MG63 (cell line): ENCODE data around the gene EIF1. TPM values are rescaled to one million over a fixed set of nuclear protein-coding genes. Genes with fewer than 3 reads are reported as not detected.

Source experiments
- DNase-seq: peaks from one replicate; pipeline ENCODE4 v3.0.0-alpha.2; 2020
- H3K27me3 ChIP-seq: fragments of 250-450 bp; sonication (Bioruptor Pico); 2 replicates; pipeline ENCODE4 v1.5.1; 2020; ENCODE audit warnings: mild to moderate bottlenecking, moderate library complexity
- H3K36me3 ChIP-seq: fragments of 250-450 bp; sonication (Bioruptor Pico); 2 replicates; pipeline ENCODE4 v1.5.1; 2020; ENCODE audit warnings: mild to moderate bottlenecking, moderate library complexity
- H3K4me3 ChIP-seq: fragments of 250-450 bp; sonication (Bioruptor Pico); 2 replicates; pipeline ENCODE4 v1.5.1; 2020; ENCODE audit warnings: mild to moderate bottlenecking, moderate library complexity
- H3K9me3 ChIP-seq: fragments of 250-450 bp; sonication (Bioruptor Pico); 2 replicates; pipeline ENCODE4 v1.5.1; 2020; ENCODE audit warnings: mild to moderate bottlenecking, moderate library complexity
- total RNA-seq: library from RNA; depleted of rRNA; stranded (reverse); fragments of >200 nt; shearing (Covaris generic); gene quantifications from 2 replicates; pipeline ENCODE4 v1.2.3, GENCODE V29; 2014; ENCODE audit warnings: low replicate concordance

Gene EIF1
- total RNA-seq, 1 experiment from 2014 or later, result 42.2 TPM

- Histone ChIP-seq H3K9me3 (no peaks in the 10 kb centered on the region), H3K4me3 (no peak within 1 kb of the TSS), H3K36me3 (no peaks in the 10 kb centered on the region), H3K27me3 (no peaks in the 10 kb centered on the region)
- no peak for DNase-seq
Observed at GRCh38 chr17:41711669-41712400, 23.1 kb downstream of the EIF1 start, which contains the start of gene GAST. Gene GAST (plus strand): TSS chr17:41712331. CDS start chr17:41715437, 3,106 bp downstream.

- Histone ChIP-seq H3K27me3 (no peaks in the 10 kb centered on the region), H3K4me3 (no peak overlapping the region), H3K9me3 (no peaks in the 10 kb centered on the region), H3K36me3 (no peaks in the 10 kb centered on the region)
- no peak for DNase-seq
Observed at GRCh38 chr17:41717408-41718286, 29.0 kb downstream of the EIF1 start.

- Histone ChIP-seq H3K4me3 (no peak overlapping the region), H3K27me3 (no peaks in the 10 kb centered on the region), H3K9me3 (no peaks in the 10 kb centered on the region), H3K36me3 (no peaks in the 10 kb centered on the region)
- DNase-seq, result no peak
Observed at GRCh38 chr17:41718287-41718645, 29.6 kb downstream of the EIF1 start.

GRCh38 chr17:41722231-41722630 is 33.5 kb downstream of the EIF1 start:
- Histone ChIP-seq H3K4me3 (no peak overlapping the region), H3K9me3 (no peaks in the 10 kb centered on the region), H3K36me3 (no peaks in the 10 kb centered on the region), H3K27me3 (no peaks in the 10 kb centered on the region)
- DNase-seq, result no peak

- H3K4me3 ChIP-seq, result no peak overlapping the region
- no peak for DNase-seq
- H3K36me3 ChIP-seq, result no peaks in the 10 kb centered on the region
- no peaks in the 10 kb centered on the region for H3K27me3 ChIP-seq
- no peaks in the 10 kb centered on the region for H3K9me3 ChIP-seq
Observed at GRCh38 chr17:41723801-41724475, 35.3 kb downstream of the EIF1 start.

- no peaks in the 10 kb centered on the region for H3K9me3 ChIP-seq
- no peaks in the 10 kb centered on the region for H3K27me3 ChIP-seq
- no peaks in the 10 kb centered on the region for H3K36me3 ChIP-seq
- no peak overlapping the region for H3K4me3 ChIP-seq
- no peak for DNase-seq
Observed at GRCh38 chr17:41724476-41725050, 35.9 kb downstream of the EIF1 start.

- DNase-seq, result no peak
- no peaks in the 10 kb centered on the region for H3K36me3 ChIP-seq
- H3K4me3 ChIP-seq, result no peak overlapping the region
Observed at GRCh38 chr17:41725134-41725533, 36.4 kb downstream of the EIF1 start.

GRCh38 chr17:41728056-41728455 is 39.4 kb downstream of the EIF1 start:
- no peaks in the 10 kb centered on the region for H3K36me3 ChIP-seq
- no peak overlapping the region for H3K4me3 ChIP-seq
- no peaks in the 10 kb centered on the region for H3K9me3 ChIP-seq
- DNase-seq, result no peak
- H3K27me3 ChIP-seq, result peaks cover 23% of the 10 kb centered on the region

More at GRCh38 chr17:41725134-41725533, 36.4 kb downstream of the EIF1 start:
- no peaks in the 10 kb centered on the region for H3K9me3 ChIP-seq
- H3K27me3 ChIP-seq, result peaks cover under 1% of the 10 kb centered on the region; the same call in 1 of the 2 replicates

GRCh38 chr17:41730479-41730878 is 41.8 kb downstream of the EIF1 start:
- peaks cover 45% of the 10 kb centered on the region for H3K27me3 ChIP-seq
- DNase-seq, result no peak
- H3K36me3 ChIP-seq, result no peaks in the 10 kb centered on the region
- H3K4me3 ChIP-seq, result no peak overlapping the region
- no peaks in the 10 kb centered on the region for H3K9me3 ChIP-seq

- H3K4me3 ChIP-seq, result no peak overlapping the region
- peaks cover 58% of the 10 kb centered on the region for H3K27me3 ChIP-seq
- no peak for DNase-seq
- no peaks in the 10 kb centered on the region for H3K9me3 ChIP-seq
- H3K36me3 ChIP-seq, result no peaks in the 10 kb centered on the region
Observed at GRCh38 chr17:41731836-41732235, 43.2 kb downstream of the EIF1 start.

- Histone ChIP-seq H3K36me3 (no peaks in the 10 kb centered on the region), H3K9me3 (no peaks in the 10 kb centered on the region), H3K27me3 (peaks cover 69% of the 10 kb centered on the region), H3K4me3 (no peak overlapping the region)
- no peak for DNase-seq
Observed at GRCh38 chr17:41733348-41734138, 44.9 kb downstream of the EIF1 start.

GRCh38 chr17:41734139-41734948 is 45.7 kb downstream of the EIF1 start, which contains the start of gene HAP1:
Gene HAP1 (minus strand): TSS chr17:41734643. CDS start chr17:41734634, 9 bp downstream.
- DNase-seq, result peak; percentile 43
- H3K4me3 ChIP-seq, result peak within 1 kb of the TSS; percentile 32
- no peaks in the 10 kb centered on the region for H3K9me3 ChIP-seq
- peaks cover 69% of the 10 kb centered on the region for H3K27me3 ChIP-seq
- no peaks in the 10 kb centered on the region for H3K36me3 ChIP-seq

GRCh38 chr17:41734949-41735313 is 46.2 kb downstream of the EIF1 start:
- H3K27me3 ChIP-seq, result peaks cover 69% of the 10 kb centered on the region
- peak overlapping the region; percentile 32 for H3K4me3 ChIP-seq
- no peaks in the 10 kb centered on the region for H3K9me3 ChIP-seq
- no peaks in the 10 kb centered on the region for H3K36me3 ChIP-seq
- peak; percentile 16 for DNase-seq

- Histone ChIP-seq H3K4me3 (no peak overlapping the region), H3K27me3 (peaks cover 65% of the 10 kb centered on the region)
- no peak for DNase-seq
Observed at GRCh38 chr17:41735744-41736143, 47.1 kb downstream of the EIF1 start.

GRCh38 chr17:41736983-41737679 is 48.4 kb downstream of the EIF1 start:
- Histone ChIP-seq H3K4me3 (no peak overlapping the region), H3K36me3 (no peaks in the 10 kb centered on the region), H3K9me3 (no peaks in the 10 kb centered on the region), H3K27me3 (peaks cover 53% of the 10 kb centered on the region)
- DNase-seq, result no peak

More at GRCh38 chr17:41735744-41736143, 47.1 kb downstream of the EIF1 start:
- Histone ChIP-seq H3K36me3 (no peaks in the 10 kb centered on the region), H3K9me3 (no peaks in the 10 kb centered on the region)
